NCI-H460 (cell line): ENCODE measurements around the gene LRRC59. TPM values are rescaled to one million over a fixed set of nuclear protein-coding genes. Genes with fewer than 3 reads are reported as not detected.
"Not testable (repeated sequence)": the region's sequence is repeated elsewhere in the genome, so short reads cannot be mapped to it uniquely, and the experiment has no call there.

ENCODE experiments used
- DNase-seq: peaks from one replicate; pipeline ENCODE4 v3.0.0-alpha.2; 2016; ENCODE audit warnings: low read depth; ENCODE audit errors: extremely low read depth
- polyA plus RNA-seq: library from polyadenylated mRNA; depleted of rRNA; stranded (reverse); fragments of >200 nt; gene quantifications from 2 replicates; pipeline ENCODE4 v1.2.3, GENCODE V29; 2014; cell fraction: nucleus; rRNA removed
- total RNA-seq: library from RNA; depleted of rRNA; stranded (reverse); fragments of >200 nt; shearing (Covaris generic); gene quantifications from 2 replicates; pipeline ENCODE4 v1.2.3, GENCODE V29; 2014; rRNA removed

LRRC59 gene
- 165 and 175 TPM in 2 replicates for total RNA-seq
- 125 and 135 TPM in 2 replicates for polyA plus RNA-seq

- peak; percentile 67 for DNase-seq
Observed at GRCh38 chr17:50397111-50397918, at the start of gene LRRC59. TSS of gene LRRC59 (minus strand) at chr17:50397523. CDS start at chr17:50397317, 206 bp downstream.

- DNase-seq, result no peak
Observed at GRCh38 chr17:50445730-50446325, 48.5 kb upstream of the LRRC59 start.

DNA sequence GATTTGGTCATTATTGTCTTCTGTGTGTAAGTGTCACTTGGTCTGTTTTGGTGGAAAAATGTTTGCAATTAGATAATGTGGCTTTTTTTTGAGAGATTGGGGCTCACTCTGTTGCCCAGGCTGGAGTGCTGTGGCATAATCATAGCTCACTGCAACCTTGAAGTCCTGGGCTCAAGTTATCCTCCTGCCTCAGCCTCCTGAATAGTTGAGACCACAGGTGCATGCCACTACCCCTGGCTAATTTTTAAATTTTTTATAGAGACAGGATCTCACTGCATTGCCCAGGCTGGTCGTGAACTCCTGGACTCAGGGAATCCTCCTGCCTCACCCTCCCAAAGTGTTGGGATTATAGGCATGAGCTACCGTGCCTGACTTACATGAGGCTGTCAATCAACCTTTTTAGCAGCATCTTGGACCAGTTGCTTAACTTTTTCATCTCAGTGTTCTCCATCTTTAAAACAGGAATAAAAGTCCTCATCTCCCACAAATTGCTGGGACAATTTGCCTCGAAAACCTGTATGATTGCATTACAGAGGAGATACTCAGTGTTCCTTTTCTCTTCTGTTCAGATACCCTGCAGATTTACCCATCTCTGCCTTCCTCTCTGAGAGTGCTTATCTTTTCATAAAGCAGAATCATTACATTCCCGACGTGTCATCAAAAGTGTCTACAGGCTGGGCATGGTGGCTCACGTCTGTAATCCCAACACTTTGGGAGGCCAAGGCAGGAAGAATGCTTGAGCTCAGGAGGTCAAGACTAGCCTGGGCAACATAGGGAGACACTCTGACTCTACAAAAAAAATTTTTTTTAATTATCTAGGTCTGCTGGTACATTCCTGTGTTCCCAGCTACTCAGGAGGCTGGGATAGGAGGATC is 47.8 kb upstream of the LRRC59 start:
- DNase-seq, result no peak

DNA sequence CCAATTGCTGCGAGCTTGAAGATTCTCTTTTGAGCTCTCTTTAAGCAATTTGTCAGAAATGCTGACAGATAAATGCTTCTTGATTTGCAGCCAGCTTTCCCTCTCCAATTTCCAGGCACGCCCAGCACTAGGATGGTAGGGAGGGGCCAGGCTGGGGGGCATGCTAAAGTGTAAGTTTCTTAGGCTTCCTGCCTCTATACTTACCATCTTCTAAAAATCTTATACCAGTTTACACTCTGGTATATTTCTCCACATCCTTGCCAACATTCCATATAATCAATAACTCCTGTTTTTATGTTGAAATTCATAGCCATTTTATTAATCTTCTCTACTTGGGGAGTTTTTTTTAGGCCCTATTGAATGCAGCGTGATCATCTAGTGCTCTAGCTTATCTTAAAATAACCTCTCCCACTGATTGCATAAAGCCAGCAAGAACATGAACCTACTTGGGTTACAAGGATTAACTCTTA is 46.2 kb upstream of the LRRC59 start:
- DNase-seq, result no peak

DNA sequence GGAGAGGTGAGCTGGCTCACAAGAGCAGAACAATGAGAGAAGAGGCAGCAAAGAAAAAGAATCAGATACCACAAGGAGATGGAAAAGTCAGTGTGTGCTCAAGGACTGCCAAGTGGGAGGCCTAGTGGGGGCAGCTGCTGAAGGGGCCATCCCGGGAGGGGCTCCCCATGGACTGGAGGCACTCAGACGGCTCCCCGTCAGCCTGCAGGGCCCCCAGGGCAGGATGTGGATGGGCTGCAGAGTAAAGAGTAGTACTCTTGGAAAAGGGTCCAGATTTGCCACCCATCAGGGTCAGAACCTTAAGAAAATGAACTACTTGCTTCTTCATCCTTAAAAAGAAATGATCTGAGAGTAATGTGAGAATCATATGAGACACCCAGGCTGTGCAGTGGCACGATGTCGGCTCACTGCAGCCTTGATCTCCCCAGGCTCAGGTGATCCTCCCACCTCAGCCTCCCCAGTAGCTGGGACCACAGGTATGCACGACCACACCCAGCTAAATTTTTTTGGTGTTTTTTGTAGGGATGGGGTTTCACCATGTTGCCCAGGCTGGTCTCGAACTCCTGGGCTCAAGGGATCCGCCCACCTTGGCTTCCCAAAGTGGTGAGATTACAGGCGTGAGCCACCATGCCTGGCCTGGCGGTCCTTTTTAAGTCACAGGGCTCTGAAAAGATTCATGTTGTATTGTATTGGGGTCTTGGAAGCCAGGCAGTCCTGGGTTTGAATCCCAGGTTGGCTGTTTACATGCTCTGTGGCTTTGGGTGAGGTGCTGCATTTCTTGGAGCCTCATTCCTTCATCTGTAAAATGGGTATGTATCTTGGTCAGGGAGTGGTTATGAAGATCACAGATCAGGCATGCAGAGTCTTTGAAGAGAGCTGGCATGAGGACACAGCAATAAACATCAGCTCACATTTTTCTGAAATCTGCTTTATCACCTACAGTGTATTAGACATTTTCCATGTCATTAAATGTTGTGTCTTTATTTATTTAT is 43.8 kb upstream of the LRRC59 start:
- DNase-seq, result no peak

GRCh38 chr17:50440172-50440837 is 43.0 kb upstream of the LRRC59 start:
- DNase-seq, result no peak

DNA sequence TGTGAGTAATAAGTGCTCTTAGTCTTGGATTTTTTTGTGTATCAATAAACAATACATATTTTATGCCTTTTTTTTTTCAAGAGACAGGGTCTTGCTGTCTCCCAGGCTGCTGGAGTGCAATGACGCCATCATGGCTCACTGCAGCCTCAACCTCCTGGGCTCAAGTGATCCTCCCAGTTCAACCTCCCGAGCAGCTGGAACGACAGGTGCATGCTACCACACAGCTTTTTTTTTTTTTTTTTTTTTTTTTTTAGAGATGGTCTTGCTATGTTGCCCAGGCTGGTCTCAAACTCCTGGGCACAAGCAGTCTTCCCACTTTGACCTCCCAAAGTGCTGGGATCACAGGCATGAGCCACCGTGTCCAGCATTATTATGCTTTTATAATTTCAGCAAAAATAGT is 41.7 kb upstream of the LRRC59 start:
- DNase-seq, result no peak

- DNase-seq, result no peak
Observed at GRCh38 chr17:50437409-50437808, 40.1 kb upstream of the LRRC59 start.

- no peak for DNase-seq
Observed at GRCh38 chr17:50432125-50432762, 34.9 kb upstream of the LRRC59 start.

DNA sequence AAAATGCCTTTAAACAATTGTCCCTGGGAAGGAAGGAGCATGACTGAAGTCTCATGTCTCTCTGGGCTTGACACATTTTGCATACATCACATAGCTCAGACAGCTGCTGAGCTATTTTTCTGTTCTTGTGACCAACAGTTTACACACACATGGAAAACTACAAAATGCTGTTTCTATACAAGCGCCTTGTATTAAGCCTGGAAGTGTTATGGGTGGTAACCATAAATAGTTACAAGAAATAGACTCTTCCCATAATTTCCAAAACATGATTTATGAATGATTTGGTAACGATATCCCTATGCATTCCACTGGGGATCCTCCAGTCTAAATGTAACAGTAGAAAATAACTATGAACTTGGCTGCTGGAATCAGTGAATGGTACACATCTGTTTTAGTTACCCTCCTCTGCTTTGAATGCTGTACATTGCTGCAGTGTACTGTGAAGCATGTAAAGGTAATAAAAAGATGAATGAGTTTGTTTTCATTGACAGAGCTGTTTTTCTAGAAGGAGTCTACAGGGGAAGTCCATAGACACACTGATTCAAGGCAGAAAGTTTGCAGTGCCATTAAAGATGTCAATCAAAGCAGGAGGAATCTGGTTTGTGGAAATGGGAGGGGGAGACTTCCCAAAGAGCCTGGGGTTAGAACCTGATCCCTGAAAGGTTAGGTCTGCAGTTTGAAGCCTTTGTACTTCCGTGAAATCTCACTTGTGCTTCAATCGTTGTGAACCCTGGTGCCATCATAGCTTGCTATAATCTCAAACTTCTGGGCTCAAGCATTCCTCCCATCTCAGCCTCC is 33.7 kb upstream of the LRRC59 start:
- no peak for DNase-seq

DNA sequence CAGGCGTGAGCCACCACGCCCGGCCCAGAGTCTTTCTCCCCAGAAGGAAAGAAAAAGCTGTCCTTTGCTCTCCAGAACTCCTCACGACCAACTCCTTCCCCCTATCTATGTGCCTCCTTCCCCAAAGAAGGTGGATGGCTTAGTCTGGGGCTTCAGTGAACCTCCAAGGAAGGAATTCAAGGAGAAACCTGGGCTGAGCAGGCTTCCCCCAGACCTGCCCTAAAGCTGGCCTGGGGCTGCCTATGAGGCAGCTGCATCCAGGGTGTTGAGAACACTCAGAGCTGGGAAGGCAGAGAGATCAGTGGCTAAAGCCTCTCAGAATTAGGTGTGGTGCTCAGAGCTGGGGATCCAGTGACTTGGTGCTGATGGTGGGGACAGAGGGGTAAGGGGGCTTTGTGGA is 32.5 kb upstream of the LRRC59 start:
- no peak for DNase-seq

- no peak for DNase-seq
Observed at GRCh38 chr17:50428831-50429424, 31.6 kb upstream of the LRRC59 start.

GRCh38 chr17:50428126-50428525 is 30.8 kb upstream of the LRRC59 start:
- not testable (repeated sequence) for DNase-seq

DNA sequence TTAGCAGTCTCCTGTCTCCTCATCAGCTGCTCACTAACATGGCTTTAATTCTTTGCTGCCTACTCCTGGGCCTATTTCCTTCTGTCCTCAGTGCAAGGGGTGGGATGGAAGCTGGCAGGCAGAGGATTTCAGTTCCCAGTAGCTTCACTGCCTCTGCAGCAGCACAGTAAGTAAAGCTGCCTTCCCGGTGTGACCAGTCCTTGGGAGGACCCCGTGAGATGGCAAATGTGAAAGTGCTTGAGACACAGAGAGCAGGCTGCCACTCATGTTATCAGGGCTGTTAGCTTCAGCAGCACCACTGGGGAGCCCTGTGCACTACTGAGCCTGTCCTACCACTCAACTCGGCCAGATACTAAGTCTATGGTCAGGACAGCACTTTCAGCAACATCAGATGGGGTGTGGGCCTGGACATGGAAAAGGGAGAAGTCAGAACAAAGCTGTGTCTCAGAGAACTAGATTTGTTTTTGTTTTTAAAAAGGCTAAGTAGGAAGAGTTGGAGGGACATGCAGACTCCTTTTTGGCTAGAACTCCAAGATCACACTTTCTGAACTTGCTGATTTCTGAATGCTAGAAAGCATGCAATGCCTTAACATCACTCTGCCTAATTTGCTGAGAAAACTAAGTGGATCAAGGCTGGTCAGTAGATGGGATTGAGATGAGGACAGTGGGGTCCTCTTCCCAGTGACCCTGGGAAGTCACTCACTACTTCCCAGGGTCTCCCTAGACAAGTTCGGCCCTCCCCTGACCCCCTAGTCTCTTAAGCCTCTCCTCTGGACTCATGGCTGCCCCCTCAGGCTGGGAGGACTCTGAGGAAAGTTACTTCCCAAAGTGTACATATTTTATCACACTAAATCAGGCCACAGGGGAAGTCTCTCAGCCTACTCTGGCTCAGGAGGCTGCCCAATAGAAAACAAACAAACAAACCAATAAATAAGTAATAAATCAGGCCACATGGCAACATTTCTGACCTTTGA is 29.8 kb upstream of the LRRC59 start:
- DNase-seq, result peak; percentile 25

DNA sequence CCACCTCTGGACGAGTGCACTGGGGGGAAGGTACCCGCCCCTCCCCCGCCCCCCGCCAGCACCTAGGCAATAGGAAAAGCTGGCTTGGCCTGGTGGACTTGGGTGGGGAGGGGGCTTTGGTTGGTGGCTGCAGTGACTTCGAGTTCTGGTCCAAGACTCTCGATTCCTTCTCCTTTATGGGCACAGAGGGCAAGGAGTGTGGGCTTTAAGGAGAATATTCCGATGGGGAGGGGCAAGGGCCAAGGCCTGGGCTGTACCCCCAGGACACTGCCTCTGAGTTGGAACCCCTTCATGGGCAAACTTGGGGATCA is 29.1 kb upstream of the LRRC59 start:
- no peak for DNase-seq

- peak; percentile 29 for DNase-seq
Observed at GRCh38 chr17:50425682-50426471, 28.6 kb upstream of the LRRC59 start, which contains the start of gene ACSF2. TSS of gene ACSF2 (plus strand) at chr17:50426218. CDS start at chr17:50426262, 44 bp downstream.
